ENCODE results near the gene ATG5. TPM values are rescaled to one million over a fixed set of nuclear protein-coding genes. Genes with fewer than 3 reads are reported as not detected.
A peak's percentile ranks its signal among the peaks of the same experiment; 100 is the strongest.

The ATG5 gene
- total RNA-seq, 1 donor from 2014 or later: 45.3 TPM

GRCh38 chr6:106178900-106179299 is 146.7 kb downstream of the ATG5 start:
- no peak for DNase-seq

GRCh38 chr6:106177786-106178185 is 147.8 kb downstream of the ATG5 start:
- no peak for DNase-seq

GRCh38 chr6:106173124-106173879 is 152.3 kb downstream of the ATG5 start:
- no peak for DNase-seq

- no peak for DNase-seq
These were observed 155.3 kb downstream of the ATG5 start for GRCh38 chr6:106170030-106170791.

- DNase-seq: no peak
These were observed 156.0 kb downstream of the ATG5 start for GRCh38 chr6:106169517-106169916.

- DNase-seq: peak; percentile 21
These were observed 157.3 kb downstream of the ATG5 start for GRCh38 chr6:106168097-106168888.

- DNase-seq: no peak
These were observed 158.3 kb downstream of the ATG5 start for GRCh38 chr6:106167096-106167814.

GRCh38 chr6:106165885-106166485 is 159.6 kb downstream of the ATG5 start:
- DNase-seq: no peak

- peak; percentile 66 for DNase-seq
These were observed 161.3 kb downstream of the ATG5 start for GRCh38 chr6:106163966-106164877.

- DNase-seq: no peak
These were observed 162.1 kb downstream of the ATG5 start for GRCh38 chr6:106163446-106163965.

GRCh38 chr6:106162921-106163320 is 162.6 kb downstream of the ATG5 start:
- no peak for DNase-seq

- no peak for DNase-seq
These were observed 163.7 kb downstream of the ATG5 start for GRCh38 chr6:106161893-106162292.

GRCh38 chr6:106161311-106161874 is 164.2 kb downstream of the ATG5 start:
- DNase-seq: no peak

- DNase-seq: no peak
These were observed 165.4 kb downstream of the ATG5 start for GRCh38 chr6:106160189-106160588.

GRCh38 chr6:106159531-106159940 is 166.0 kb downstream of the ATG5 start:
- DNase-seq: no peak

GRCh38 chr6:106158816-106159215 is 166.7 kb downstream of the ATG5 start:
- DNase-seq: no peak

GRCh38 chr6:106156863-106157262 is 168.7 kb downstream of the ATG5 start:
- no peak for DNase-seq

- DNase-seq: no peak
These were observed 169.1 kb downstream of the ATG5 start for GRCh38 chr6:106156413-106156812.

GRCh38 chr6:106155219-106155830 is 170.2 kb downstream of the ATG5 start:
- no peak for DNase-seq

GRCh38 chr6:106154326-106154725 is 171.2 kb downstream of the ATG5 start:
- no peak for DNase-seq

Data from tongue (tissue), 2 donors.